Hepatocyte (in vitro differentiated cells): ENCODE data around the gene ZNF521. TPM values are rescaled to one million over a fixed set of nuclear protein-coding genes. Genes with fewer than 3 reads are reported as not detected.

ENCODE experiments used
- DNase-seq: peaks from one replicate; pipeline ENCODE4 v3.0.0-alpha.2; 2016; ENCODE audit warnings: low spot score
- H2AFZ ChIP-seq: fragments of 200-600 bp; sonication (generic); 2 replicates; pipeline ENCODE4 v1.6.0; 2016; ENCODE audit warnings: antibody characterized with exemption, mild to moderate bottlenecking
- H3K27ac ChIP-seq: fragments of 200-600 bp; sonication (generic); 2 replicates; pipeline ENCODE4 v1.5.1; 2016; ENCODE audit warnings: mild to moderate bottlenecking
- H3K27me3 ChIP-seq: fragments of 200-600 bp; sonication (generic); 2 replicates; pipeline ENCODE4 v1.6.1; 2016
- H3K36me3 ChIP-seq: fragments of 200-600 bp; sonication (generic); replicated peaks from 2 replicates; pipeline ENCODE4 v1.5.1; 2016; ENCODE audit warnings: low read depth; ENCODE audit not compliant: insufficient read depth
- H3K4me1 ChIP-seq: fragments of 200-600 bp; sonication (generic); 2 replicates; pipeline ENCODE4 v1.5.1; 2016; ENCODE audit warnings: mild to moderate bottlenecking, moderate library complexity; ENCODE audit not compliant: insufficient read depth
- H3K4me2 ChIP-seq: fragments of 200-600 bp; sonication (generic); 2 replicates; pipeline ENCODE4 v1.6.0; 2016
- H3K4me3 ChIP-seq: fragments of 200-600 bp; sonication (generic); 2 replicates; pipeline ENCODE4 v1.5.1; 2016; ENCODE audit warnings: mild to moderate bottlenecking
- H3K79me2 ChIP-seq: fragments of 200-600 bp; sonication (generic); 2 replicates; pipeline ENCODE4 v1.6.0; 2017; ENCODE audit warnings: mild to moderate bottlenecking
- H3K9me2 ChIP-seq: fragments of 200-600 bp; sonication (generic); replicated peaks from 2 replicates; pipeline ENCODE4 v1.6.0; 2017; ENCODE audit warnings: mild to moderate bottlenecking; ENCODE audit not compliant: insufficient read depth
- H3K9me3 ChIP-seq: fragments of 200-600 bp; sonication (generic); 2 replicates; pipeline ENCODE4 v1.5.1; 2016; ENCODE audit warnings: low read depth, mild to moderate bottlenecking
- H4K20me1 ChIP-seq: fragments of 200-600 bp; sonication (generic); 2 replicates; pipeline ENCODE4 v1.6.0; 2016; ENCODE audit warnings: mild to moderate bottlenecking; ENCODE audit not compliant: insufficient read depth, poor library complexity, severe bottlenecking
- CTCF ChIP-seq: fragments of 200-600 bp; sonication (generic); IDR thresholded peaks from 2 replicates; pipeline ENCODE4 v1.5.1; 2016; ENCODE audit warnings: antibody characterized with exemption, mild to moderate bottlenecking; ENCODE audit not compliant: poor library complexity
- EZH2 ChIP-seq: fragments of 200-600 bp; sonication (generic); IDR thresholded peaks from 2 replicates; pipeline ENCODE4 v1.6.1; 2016; ENCODE audit warnings: antibody characterized with exemption, mild to moderate bottlenecking, borderline replicate concordance
- EZH2phosphoT487 ChIP-seq: fragments of 200-600 bp; sonication (generic); IDR thresholded peaks from one replicate; pipeline ENCODE4 v1.6.1; 2018; ENCODE audit warnings: antibody characterized with exemption, mild to moderate bottlenecking, low read depth, moderate library complexity; ENCODE audit not compliant: unreplicated experiment, severe bottlenecking
- WGBS: methylation state at CpG from one replicate; pipeline ENCODE4 v1.1.6; 2016; ENCODE audit warnings: low lambda C conversion rate; ENCODE audit errors: missing lambda C conversion rate; 5-methylcytosine and 5-hydroxymethylcytosine counted together
- polyA plus RNA-seq: library from polyadenylated mRNA; unstranded; fragments of >200 nt; fragmentation: Nextera tagmentation; extraction: Ambion mirVana; gene quantifications from 2 replicates; pipeline ENCODE4 v1.2.1, GENCODE V29; 2016
- total RNA-seq: library from RNA; depleted of rRNA; stranded (reverse); fragments of >200 nt; gene quantifications from 2 replicates; pipeline ENCODE4 v1.2.3, GENCODE V29; 2014

ZNF521 gene
- total and polyA plus RNA-seq, 2 experiments from 2014 or later, result 9.0 to 16.3 TPM

DNA sequence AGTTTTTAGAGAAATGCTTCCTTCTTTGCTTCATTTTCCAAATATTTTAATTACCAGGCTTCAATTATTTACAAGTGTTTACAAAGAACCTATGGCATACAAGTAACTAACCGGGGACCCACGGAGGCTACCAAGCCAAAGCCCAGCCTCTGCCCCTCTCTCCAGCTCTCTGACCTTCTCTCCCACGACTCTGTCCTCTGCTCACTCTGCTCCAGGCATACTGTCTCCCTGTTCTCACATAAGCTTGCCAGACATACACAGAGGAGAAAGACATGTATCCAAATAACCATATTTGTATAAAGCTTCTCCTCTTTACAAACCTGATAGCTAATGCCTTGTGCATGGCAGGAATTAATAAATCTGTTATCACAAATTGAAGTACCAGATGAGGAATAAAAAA, 141.3 kb downstream of the ZNF521 start:
- WGBS, result 68% methylated on average over 3 of the region's 3 CpGs
- H4K20me1 ChIP-seq, result no peaks in the 10 kb centered on the region
- DNase-seq, result no peak

GRCh38 chr18:25192065-25192464, 159.9 kb downstream of the ZNF521 start:
- Histone ChIP-seq H3K4me3 (no peak overlapping the region), H3K4me1 (no peaks in the 10 kb centered on the region), H3K27me3 (no peaks in the 10 kb centered on the region), H3K79me2 (no peaks in the 10 kb centered on the region), H2AFZ (no peak overlapping the region), H4K20me1 (no peaks in the 10 kb centered on the region), H3K36me3 (no peaks in the 10 kb centered on the region), H3K9me3 (no peaks in the 10 kb centered on the region), H3K9me2 (no peaks in the 10 kb centered on the region), H3K27ac (no peak overlapping the region), H3K4me2 (no peak overlapping the region)
- 96% methylated on average over 4 of the region's 4 CpGs for WGBS
- TF ChIP-seq CTCF, result no peak
- TF ChIP-seq EZH2phosphoT487, result no peak
- no peak for TF ChIP-seq EZH2
- DNase-seq, result no peak

More for the DNA sequence above, 141.3 kb downstream of the ZNF521 start:
- Histone ChIP-seq H3K36me3 (no peaks in the 10 kb centered on the region), H3K4me2 (no peak overlapping the region), H3K79me2 (no peaks in the 10 kb centered on the region), H2AFZ (no peak overlapping the region), H3K27ac (no peak overlapping the region), H3K27me3 (no peaks in the 10 kb centered on the region), H3K4me1 (no peaks in the 10 kb centered on the region), H3K4me3 (no peak overlapping the region), H3K9me3 (no peaks in the 10 kb centered on the region), H3K9me2 (no peaks in the 10 kb centered on the region)
- no peak for TF ChIP-seq EZH2phosphoT487
- TF ChIP-seq EZH2, result no peak
- no peak for TF ChIP-seq CTCF

DNA sequence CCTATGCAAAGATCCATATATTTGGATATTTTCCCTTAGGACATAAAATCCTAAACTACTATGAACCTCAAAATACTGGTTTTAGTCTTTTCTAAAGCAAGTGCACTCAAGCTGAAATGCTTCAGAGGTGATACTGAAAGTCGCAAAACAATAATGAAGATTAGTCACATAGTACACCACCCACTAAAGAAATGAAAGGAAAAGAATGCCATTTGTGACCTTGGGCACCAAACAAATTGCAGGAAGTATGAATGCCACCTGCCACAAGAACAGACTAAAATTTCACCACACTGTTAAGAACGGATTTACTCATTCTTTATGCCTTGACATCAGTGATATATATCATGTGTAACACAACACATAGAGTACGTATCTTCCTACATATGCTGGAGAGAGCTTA, 161.5 kb downstream of the ZNF521 start:
- Histone ChIP-seq H3K36me3 (no peaks in the 10 kb centered on the region), H4K20me1 (no peaks in the 10 kb centered on the region), H3K9me3 (no peaks in the 10 kb centered on the region), H3K4me1 (no peaks in the 10 kb centered on the region), H3K9me2 (no peaks in the 10 kb centered on the region), H3K79me2 (no peaks in the 10 kb centered on the region), H3K4me2 (no peak overlapping the region), H3K27ac (no peak overlapping the region), H3K4me3 (no peak overlapping the region), H3K27me3 (no peaks in the 10 kb centered on the region), H2AFZ (no peak overlapping the region)
- no peak for DNase-seq
- WGBS, result 91% methylated on average over 3 of the region's 3 CpGs
- TF ChIP-seq CTCF (no peak), EZH2phosphoT487 (no peak), EZH2 (no peak)
